ENCODE data around the gene GRAMD1A. TPM values are rescaled to one million over a fixed set of nuclear protein-coding genes. Genes with fewer than 3 reads are reported as not detected.

Gene GRAMD1A
- total RNA-seq, 1 donor from 2014 or later: 79.6 TPM

DNA sequence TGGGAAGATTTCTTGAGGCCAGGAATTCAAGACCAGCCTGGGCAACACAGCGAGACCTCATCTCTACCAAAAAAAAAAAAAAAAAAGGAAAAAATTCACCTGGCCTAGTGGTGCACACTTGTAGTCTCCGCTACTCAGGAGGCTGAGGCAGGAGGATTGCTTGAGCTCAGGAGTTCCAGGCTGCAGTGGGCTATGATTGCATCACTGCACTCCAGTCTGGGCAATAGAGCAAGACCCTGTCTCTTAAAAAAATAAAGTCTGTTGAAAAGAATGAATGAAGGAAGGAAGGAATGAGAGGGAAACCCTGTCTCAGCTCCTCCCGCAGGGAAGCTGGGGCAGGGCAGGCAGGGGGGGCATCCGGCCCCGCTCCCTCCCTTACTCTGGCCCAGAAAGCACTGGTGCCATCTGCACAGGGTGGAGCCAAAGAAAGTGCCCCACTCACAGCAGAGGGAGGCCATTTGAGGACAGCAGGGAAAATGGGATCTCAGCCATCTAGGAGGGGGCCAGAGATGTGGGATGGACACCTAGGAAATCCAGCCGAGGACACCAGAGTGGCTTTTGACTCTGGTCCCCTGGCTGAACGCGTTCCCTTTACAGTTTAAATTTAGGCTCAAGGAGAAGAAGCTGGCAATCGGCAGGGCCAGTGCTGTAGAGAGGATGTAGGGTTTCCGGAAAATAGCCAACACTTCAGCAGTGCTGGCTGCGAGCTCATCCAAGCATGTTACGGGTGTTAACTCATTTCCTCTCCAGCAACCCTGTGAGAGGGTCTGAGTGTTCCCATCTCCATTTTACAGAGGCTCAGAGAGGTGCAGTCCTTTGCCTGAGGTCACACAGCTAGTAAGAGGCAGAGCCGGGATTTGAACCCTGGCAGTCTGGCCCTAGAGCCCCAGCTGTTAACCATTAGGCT, 37.8 kb downstream of the GRAMD1A start:
- TF ChIP-seq, protein P1, sequence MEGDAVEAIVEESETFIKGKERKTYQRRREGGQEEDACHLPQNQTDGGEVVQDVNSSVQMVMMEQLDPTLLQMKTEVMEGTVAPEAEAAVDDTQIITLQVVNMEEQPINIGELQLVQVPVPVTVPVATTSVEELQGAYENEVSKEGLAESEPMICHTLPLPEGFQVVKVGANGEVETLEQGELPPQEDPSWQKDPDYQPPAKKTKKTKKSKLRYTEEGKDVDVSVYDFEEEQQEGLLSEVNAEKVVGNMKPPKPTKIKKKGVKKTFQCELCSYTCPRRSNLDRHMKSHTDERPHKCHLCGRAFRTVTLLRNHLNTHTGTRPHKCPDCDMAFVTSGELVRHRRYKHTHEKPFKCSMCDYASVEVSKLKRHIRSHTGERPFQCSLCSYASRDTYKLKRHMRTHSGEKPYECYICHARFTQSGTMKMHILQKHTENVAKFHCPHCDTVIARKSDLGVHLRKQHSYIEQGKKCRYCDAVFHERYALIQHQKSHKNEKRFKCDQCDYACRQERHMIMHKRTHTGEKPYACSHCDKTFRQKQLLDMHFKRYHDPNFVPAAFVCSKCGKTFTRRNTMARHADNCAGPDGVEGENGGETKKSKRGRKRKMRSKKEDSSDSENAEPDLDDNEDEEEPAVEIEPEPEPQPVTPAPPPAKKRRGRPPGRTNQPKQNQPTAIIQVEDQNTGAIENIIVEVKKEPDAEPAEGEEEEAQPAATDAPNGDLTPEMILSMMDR (conservative IDR thresholded peaks at IDR 0.05): no peak
- no peak for DNase-seq (ENCODE audit: extremely low spot score, unreplicated experiment)
- H3K27ac Mint-ChIP-seq: no peak overlapping the region
- no peak overlapping the region for H3K4me3 Mint-ChIP-seq
- H3K27me3 Mint-ChIP-seq: peaks cover 10% of the 10 kb centered on the region
- H3K4me1 Mint-ChIP-seq (ENCODE audit: unreplicated experiment): peaks cover 12% of the 10 kb centered on the region
- no peaks in the 10 kb centered on the region for H3K36me3 Mint-ChIP-seq
- no peaks in the 10 kb centered on the region for H3K9me3 Mint-ChIP-seq

DNA sequence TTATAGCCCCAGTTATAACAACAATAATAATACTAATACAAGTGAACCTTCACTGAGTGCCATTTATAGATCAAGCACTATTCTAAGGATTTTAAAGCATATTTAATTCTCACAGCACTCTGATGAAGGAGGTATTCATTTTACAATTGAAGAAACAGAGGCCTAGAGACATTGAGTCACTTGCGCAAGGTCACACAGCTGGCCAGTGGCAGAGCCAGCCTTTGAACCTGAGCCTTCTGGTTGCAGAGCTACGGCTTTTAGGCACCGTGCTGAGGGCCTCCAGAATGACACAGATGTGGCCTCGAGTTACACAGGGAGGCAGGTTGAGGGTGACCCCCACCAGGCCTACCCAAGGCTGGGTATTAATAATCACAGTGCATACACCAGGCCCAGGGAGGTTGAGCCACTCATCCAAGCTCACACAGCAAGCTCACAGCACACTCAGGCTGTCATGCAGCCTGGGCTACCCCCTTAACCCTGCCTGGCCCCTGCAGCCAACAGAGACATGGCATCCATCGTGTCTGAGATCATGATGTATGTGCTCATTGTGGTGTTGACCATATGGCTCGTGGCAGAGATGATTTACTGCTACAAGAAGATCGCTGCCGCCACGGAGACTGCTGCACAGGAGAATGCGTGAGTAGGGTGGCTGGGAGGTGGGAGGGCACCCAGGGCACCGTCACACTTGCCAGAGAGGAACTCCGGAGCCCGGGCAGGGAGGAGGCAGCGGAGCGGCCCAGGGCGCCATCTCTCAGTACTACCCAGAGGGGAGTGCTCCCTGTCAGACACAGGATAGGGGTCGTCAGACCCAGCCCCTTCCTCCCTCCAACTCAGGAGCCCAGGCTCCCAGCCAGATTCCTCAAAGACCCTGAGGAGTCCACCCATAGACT, 38.7 kb downstream of the GRAMD1A start:
- Mint-ChIP-seq H3K36me3 (no peaks in the 10 kb centered on the region), H3K4me1 (ENCODE audit: unreplicated experiment) (peaks cover 12% of the 10 kb centered on the region), H3K27ac (no peak overlapping the region), H3K27me3 (peaks cover 4% of the 10 kb centered on the region), H3K9me3 (no peaks in the 10 kb centered on the region), H3K4me3 (no peak overlapping the region)
- TF ChIP-seq, protein P1 (conservative IDR thresholded peaks at IDR 0.05): no peak
- no peak for DNase-seq (ENCODE audit: extremely low spot score, unreplicated experiment)

DNA sequence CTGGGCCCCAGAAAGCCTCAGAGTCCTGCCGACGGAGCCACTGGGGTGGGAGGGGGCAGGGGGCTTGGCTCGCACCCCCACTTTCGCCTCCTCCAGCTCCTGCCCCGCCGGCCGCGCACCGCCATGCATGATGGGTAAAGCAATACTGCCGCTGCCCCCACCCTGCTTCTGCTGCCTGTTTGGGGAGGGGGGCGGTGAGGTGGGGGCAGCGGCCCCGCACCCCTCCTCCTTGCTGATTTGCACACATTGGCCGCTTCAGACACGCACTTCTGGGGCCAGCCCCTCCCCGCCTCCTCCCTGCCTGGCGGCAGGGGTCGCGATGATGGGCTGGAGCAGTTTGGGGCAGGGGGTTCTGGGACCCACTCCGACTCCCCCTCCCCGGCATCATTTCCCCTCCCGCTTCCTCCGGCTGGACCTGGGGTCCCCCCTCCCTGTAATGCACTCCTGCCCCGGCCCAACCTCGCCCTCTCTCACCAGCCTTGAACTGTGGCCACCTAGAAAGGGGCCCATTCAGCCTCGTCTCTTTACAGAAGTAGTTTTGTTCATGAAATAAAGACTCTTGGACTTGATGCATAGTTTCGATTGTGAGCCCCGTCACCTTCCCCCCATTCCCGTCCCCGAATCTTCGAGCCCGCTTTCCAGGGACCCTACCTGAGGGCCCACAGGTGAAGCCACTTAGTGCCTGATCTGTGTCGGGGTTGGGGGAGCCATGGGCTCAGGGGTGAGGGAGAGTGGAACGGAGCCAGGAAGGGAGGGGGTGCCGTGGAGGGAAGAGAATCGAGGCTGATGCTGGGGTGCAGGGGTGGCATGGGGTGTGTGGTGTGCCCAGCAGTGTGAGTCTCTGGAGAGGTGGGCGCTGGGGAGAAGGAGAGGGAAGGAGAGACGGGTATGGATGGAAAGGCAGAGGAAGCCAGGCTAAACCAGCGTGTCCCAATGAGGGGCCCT, 40.0 kb downstream of the GRAMD1A start:
- Mint-ChIP-seq H3K4me3 (peak overlapping the region; percentile 70), H3K27me3 (no peaks in the 10 kb centered on the region), H3K4me1 (ENCODE audit: unreplicated experiment) (peaks cover 20% of the 10 kb centered on the region), H3K27ac (peak overlapping the region; percentile 41), H3K9me3 (no peaks in the 10 kb centered on the region), H3K36me3 (no peaks in the 10 kb centered on the region)
- TF ChIP-seq, protein P1 (conservative IDR thresholded peaks at IDR 0.05): no peak
- DNase-seq (ENCODE audit: extremely low spot score, unreplicated experiment): no peak

DNA sequence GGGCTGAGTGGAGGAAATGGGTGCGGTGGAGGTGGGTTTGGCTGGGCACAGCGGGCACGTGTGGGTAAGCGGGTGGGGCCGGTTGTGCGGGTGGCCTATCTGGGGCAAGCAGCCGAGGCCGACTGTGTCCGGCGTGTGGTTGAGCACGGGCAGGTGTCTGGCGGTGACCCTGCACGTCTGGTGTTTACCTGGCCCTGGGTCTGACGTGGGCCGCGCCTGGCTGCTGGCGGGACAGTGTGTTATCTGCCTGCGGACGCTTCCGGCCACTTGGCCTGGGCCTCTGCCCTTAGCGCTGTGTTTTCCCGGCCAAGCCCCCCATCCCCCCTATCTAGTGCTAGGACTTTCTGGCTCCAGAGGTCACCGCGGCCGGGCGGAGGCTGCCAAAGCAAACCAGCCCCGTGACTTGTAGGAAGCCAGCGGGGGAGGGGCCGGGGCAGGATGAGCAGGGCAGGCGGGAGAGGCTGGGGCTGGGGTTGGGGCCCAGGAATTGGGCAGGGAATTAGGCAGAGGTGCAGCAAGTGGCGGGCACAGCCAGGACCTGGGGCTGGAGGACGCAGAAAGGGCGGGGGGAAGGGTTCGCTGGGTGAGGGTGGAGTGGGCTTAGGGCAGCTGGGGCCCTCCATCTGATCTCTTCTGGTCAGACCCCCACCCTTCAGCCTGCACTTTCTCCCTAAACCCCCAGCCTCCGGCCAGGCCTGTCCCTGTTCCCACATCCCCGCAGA, 40.9 kb downstream of the GRAMD1A start:
- H3K27me3 Mint-ChIP-seq: no peaks in the 10 kb centered on the region
- H3K36me3 Mint-ChIP-seq: no peaks in the 10 kb centered on the region
- H3K27ac Mint-ChIP-seq: peak overlapping the region; percentile 41
- peaks cover 20% of the 10 kb centered on the region for H3K4me1 Mint-ChIP-seq (ENCODE audit: unreplicated experiment)
- DNase-seq (ENCODE audit: extremely low spot score, unreplicated experiment): peak; percentile 74
- no peaks in the 10 kb centered on the region for H3K9me3 Mint-ChIP-seq
- TF ChIP-seq, protein P1 (conservative IDR thresholded peaks at IDR 0.05): no peak
- peak overlapping the region; percentile 70 for H3K4me3 Mint-ChIP-seq

Data from type B pancreatic cell (in vitro differentiated cells).